Neural progenitor cell (in vitro differentiated cells): ENCODE results near the gene GOLGA8B.

Experiments
- EZH2phosphoT487 ChIP-seq: fragments of 200-600 bp; sonication (generic); IDR thresholded peaks from 2 replicates; pipeline ENCODE4 v1.6.1; 2017; ENCODE audit warnings: antibody characterized with exemption
- TF ChIP-seq, protein P1 (sequence below): fragments of 200-600 bp; sonication (generic); IDR thresholded peaks from 2 replicates; pipeline ENCODE4 v1.5.1; 2017; ENCODE audit warnings: antibody characterized with exemption, mild to moderate bottlenecking

DNA sequence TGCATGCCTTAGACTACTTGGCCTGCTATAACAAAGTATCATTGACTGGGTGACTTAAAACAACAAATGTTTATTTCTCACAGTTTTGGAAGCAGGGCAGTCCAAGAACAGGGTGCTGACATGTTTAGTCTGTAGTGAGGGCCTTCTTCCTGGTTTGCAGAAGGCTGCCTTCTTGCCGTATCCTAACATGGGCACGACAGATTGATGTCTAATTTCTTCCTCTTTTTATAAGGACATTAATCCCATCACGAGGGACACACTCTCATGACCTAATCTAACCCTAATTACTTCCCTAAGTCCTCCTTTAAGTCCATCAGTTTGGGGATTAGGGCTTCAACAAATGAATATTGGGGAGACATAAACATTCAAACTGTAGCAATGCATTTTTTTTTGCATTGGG lies 10.9 kb upstream of the GOLGA8B start:
- TF ChIP-seq, protein P1, sequence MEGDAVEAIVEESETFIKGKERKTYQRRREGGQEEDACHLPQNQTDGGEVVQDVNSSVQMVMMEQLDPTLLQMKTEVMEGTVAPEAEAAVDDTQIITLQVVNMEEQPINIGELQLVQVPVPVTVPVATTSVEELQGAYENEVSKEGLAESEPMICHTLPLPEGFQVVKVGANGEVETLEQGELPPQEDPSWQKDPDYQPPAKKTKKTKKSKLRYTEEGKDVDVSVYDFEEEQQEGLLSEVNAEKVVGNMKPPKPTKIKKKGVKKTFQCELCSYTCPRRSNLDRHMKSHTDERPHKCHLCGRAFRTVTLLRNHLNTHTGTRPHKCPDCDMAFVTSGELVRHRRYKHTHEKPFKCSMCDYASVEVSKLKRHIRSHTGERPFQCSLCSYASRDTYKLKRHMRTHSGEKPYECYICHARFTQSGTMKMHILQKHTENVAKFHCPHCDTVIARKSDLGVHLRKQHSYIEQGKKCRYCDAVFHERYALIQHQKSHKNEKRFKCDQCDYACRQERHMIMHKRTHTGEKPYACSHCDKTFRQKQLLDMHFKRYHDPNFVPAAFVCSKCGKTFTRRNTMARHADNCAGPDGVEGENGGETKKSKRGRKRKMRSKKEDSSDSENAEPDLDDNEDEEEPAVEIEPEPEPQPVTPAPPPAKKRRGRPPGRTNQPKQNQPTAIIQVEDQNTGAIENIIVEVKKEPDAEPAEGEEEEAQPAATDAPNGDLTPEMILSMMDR = no peak
- TF ChIP-seq EZH2phosphoT487 = no peak
